A673 (cell line): ENCODE data around the gene NOP56. TPM values are rescaled to one million over a fixed set of nuclear protein-coding genes. Genes with fewer than 3 reads are reported as not detected.

ENCODE experiments used
- BruUV-seq: library from RNA; stranded (reverse); fragments of 400-500 nt; replicated peaks from 2 replicates; lab custom pipeline; 2021; lab: Mats Ljungman, UMichigan
- CTCF ChIA-PET: fragments of 300-600 bp; sonication (Branson Sonifier 250); formaldehyde crosslinking; loops from one replicate; lab custom pipeline; 2022; ENCODE audit warnings: antibody characterized with exemption; lab: Charles Lee
- POLR2A ChIA-PET: fragments of 300-600 bp; sonication (Branson Sonifier 250); formaldehyde crosslinking; loops from one replicate; lab custom pipeline; 2022; ENCODE audit warnings: antibody characterized with exemption; ENCODE audit not compliant: low non-redundant PET; lab: Charles Lee
- DNase-seq: peaks from one replicate; pipeline ENCODE4 v3.0.0-alpha.2; 2015; ENCODE audit warnings: low spot score
- H3K27ac ChIP-seq: fragments of 200-600 bp; sonication (generic); 2 replicates; pipeline ENCODE4 v1.5.1; 2016; ENCODE audit warnings: mixed run types, low read depth, mild to moderate bottlenecking, mixed read lengths, antibody characterized with exemption, low read length; ENCODE audit not compliant: poor library complexity, severe bottlenecking
- H3K27me3 ChIP-seq: fragments of 200-600 bp; sonication (generic); replicated peaks from 2 replicates; pipeline ENCODE4 v1.6.1; 2017; ENCODE audit warnings: mixed run types, low read depth, mild to moderate bottlenecking, mixed read lengths, antibody characterized with exemption, low read length; ENCODE audit not compliant: insufficient read depth, poor library complexity
- H3K36me3 ChIP-seq: fragments of 200-600 bp; sonication (generic); 2 replicates; pipeline ENCODE4 v1.6.1; 2016; ENCODE audit warnings: mixed run types, mild to moderate bottlenecking, mixed read lengths, antibody characterized with exemption, low read length; ENCODE audit not compliant: insufficient read depth, poor library complexity, severe bottlenecking
- H3K4me1 ChIP-seq: fragments of 200-600 bp; sonication (generic); 2 replicates; pipeline ENCODE4 v1.6.1; 2017; ENCODE audit warnings: mixed run types, mild to moderate bottlenecking, mixed read lengths, antibody characterized with exemption, low read length; ENCODE audit not compliant: insufficient read depth, poor library complexity, severe bottlenecking
- H3K4me3 ChIP-seq: fragments of 200-600 bp; sonication (generic); 2 replicates; pipeline ENCODE4 v1.5.1; 2016; ENCODE audit warnings: low read depth, mixed run types, mild to moderate bottlenecking, mixed read lengths, low read length; ENCODE audit not compliant: poor library complexity, severe bottlenecking
- H3K9me3 ChIP-seq: fragments of 200-600 bp; sonication (generic); 2 replicates; pipeline ENCODE4 v1.6.1; 2016; ENCODE audit warnings: mixed run types, low read depth, mild to moderate bottlenecking, mixed read lengths, antibody characterized with exemption, low read length; ENCODE audit not compliant: poor library complexity, severe bottlenecking
- CTCF ChIP-seq: fragments of 300-800, 200-600 bp; sonication (generic); conservative IDR thresholded peaks from 2 replicates; pipeline ENCODE4 v1.5.1; 2017; ENCODE audit warnings: low read depth, mild to moderate bottlenecking, antibody characterized with exemption, low read length, moderate library complexity, mixed read lengths
- EZH2 ChIP-seq: fragments of 200-600 bp; sonication (generic); IDR thresholded peaks from 2 replicates; pipeline ENCODE4 v1.6.1; 2017; ENCODE audit warnings: borderline replicate concordance, low read depth, mild to moderate bottlenecking, mixed read lengths, antibody characterized with exemption, low read length; ENCODE audit not compliant: poor library complexity, severe bottlenecking
- intact Hi-C: fragments of 100-400 bp; cut with micrococcal nuclease; formaldehyde crosslinking; loops from one replicate; pipeline ENCODE4 v1.10.0; 2022; ENCODE audit not compliant: unreplicated experiment
- total RNA-seq: library from RNA; stranded (reverse); gene quantifications from 2 replicates; pipeline ENCODE4 v1.2.3, GENCODE V29; 2021

The NOP56 gene
- total RNA-seq, 1 experiment from 2014 or later = 704 TPM

GRCh38 chr20:2696646-2697045, 44.2 kb downstream of the NOP56 start:
- no peak for TF ChIP-seq CTCF
- no peak for TF ChIP-seq EZH2
- H3K4me3 ChIP-seq = no peak overlapping the region
- intact Hi-C loops = loop anchor here (5.0 kb wide), 1 partner anchor 306 kb away; no protein-coding TSS in a partner anchor
- no TSS peak for BruUV-seq
- peaks cover 9% of the 10 kb centered on the region for H3K4me1 ChIP-seq
- no peaks in the 10 kb centered on the region for H3K36me3 ChIP-seq
- ChIA-PET CTCF (no interaction called here), POLR2A (no interaction called here)
- H3K9me3 ChIP-seq = no peaks in the 10 kb centered on the region
- peaks cover 36% of the 10 kb centered on the region for H3K27me3 ChIP-seq
- H3K27ac ChIP-seq = no peak overlapping the region
- no peak for DNase-seq

- H3K4me1 ChIP-seq = peaks cover 13% of the 10 kb centered on the region
- H3K27me3 ChIP-seq = peaks cover 29% of the 10 kb centered on the region
- TF ChIP-seq CTCF = no peak
- TF ChIP-seq EZH2 = no peak
- no peak overlapping the region for H3K4me3 ChIP-seq
- no peaks in the 10 kb centered on the region for H3K9me3 ChIP-seq
- CTCF ChIA-PET = no interaction called here
- no peaks in the 10 kb centered on the region for H3K36me3 ChIP-seq
- no peak overlapping the region for H3K27ac ChIP-seq
- no TSS peak for BruUV-seq
- DNase-seq = no peak
- intact Hi-C loops = loop anchor here (5.0 kb wide), 1 partner anchor 305 kb away; no protein-coding TSS in a partner anchor
- POLR2A ChIA-PET = no interaction called here
Observed at GRCh38 chr20:2697768-2698167, 45.3 kb downstream of the NOP56 start.

- Histone ChIP-seq H3K36me3 (no peaks in the 10 kb centered on the region), H3K9me3 (no peaks in the 10 kb centered on the region), H3K4me3 (no peak overlapping the region), H3K4me1 (peaks cover 13% of the 10 kb centered on the region), H3K27me3 (peaks cover 28% of the 10 kb centered on the region), H3K27ac (no peak overlapping the region)
- DNase-seq = no peak
- CTCF ChIA-PET = no interaction called here
- TF ChIP-seq EZH2 (no peak), CTCF (no peak)
- no TSS peak for BruUV-seq
- POLR2A ChIA-PET = no interaction called here
- intact Hi-C loops = loop anchor here (5.0 kb wide), 1 partner anchor 304 kb away; no protein-coding TSS in a partner anchor
Observed at GRCh38 chr20:2698186-2698817, 45.9 kb downstream of the NOP56 start.
